Measurements from ENCODE around the gene MYO18B. TPM values are rescaled to one million over a fixed set of nuclear protein-coding genes. Genes with fewer than 3 reads are reported as not detected.

The MYO18B gene
- total and polyA plus RNA-seq, 2 of the 8 experiments (the other 6 are each of a cell fraction or from before 2014, with no cell fraction given) = 0.62 to 0.78 TPM

GRCh38 chr22:26019596-26019995 is 277.6 kb downstream of the MYO18B start:
- Histone ChIP-seq H4K91ac (replicated peaks; ENCODE audit: insufficient read length, low read length) (no peak overlapping the region), H3K4me2 (ENCODE audit: insufficient read depth in 1 of 2, low read depth in 2 of 2, low read length in 2 of 2) (no peak overlapping the region), H3K56ac (replicated peaks; ENCODE audit: insufficient read length, low read depth, low read length) (no peak overlapping the region), H4K5ac (ENCODE audit: insufficient read length, low read depth, low read length) (no peak overlapping the region), H2BK20ac (ENCODE audit: low read length) (no peak overlapping the region), H4K20me1 (replicated peaks in 1 of 2; ENCODE audit: control insufficient read depth in 1 of 2, insufficient read depth in 2 of 2, low read length in 2 of 2) (no peaks in the 10 kb centered on the region), H3K4me3 (ENCODE audit: extremely low read depth in 1 of 4, insufficient read depth in 2 of 4, low read depth in 3 of 4, low read length in 4 of 4) (no peak overlapping the region), H3K14ac (ENCODE audit: insufficient read length) (no peak overlapping the region), H2BK120ac (replicated peaks; ENCODE audit: low read depth, low read length) (no peak overlapping the region), H4K8ac (ENCODE audit: extremely low read depth, insufficient read depth, low read length) (no peak overlapping the region), H3K27ac (ENCODE audit: low read depth, low read length) (no peak overlapping the region), H3K27me3 (replicated peaks in 1 of 4; ENCODE audit: control insufficient read depth in 3 of 4, extremely low read depth in 1 of 4, insufficient read depth in 3 of 4, low read length in 3 of 4) (no peaks in the 10 kb centered on the region), H3K23ac (ENCODE audit: insufficient read length) (no peak overlapping the region), H3K79me1 (ENCODE audit: low read depth, low read length) (no peaks in the 10 kb centered on the region), H3K4me1 (replicated peaks in 1 of 4; ENCODE audit: control insufficient read depth in 3 of 4, insufficient read depth in 4 of 4, low read length in 3 of 4) (peaks cover 0 to 5% (median 1%) of the 10 kb centered on the region in 4 experiments; a peak in 3 of 7 replicates), H2AK5ac (ENCODE audit: low read depth, low read length) (no peak overlapping the region), H3K4ac (replicated peaks; ENCODE audit: insufficient read length, low read depth, low read length) (no peak overlapping the region), H3K36me3 (ENCODE audit: control insufficient read depth in 2 of 4, insufficient read depth in 4 of 4, low read length in 3 of 4) (no peaks in the 10 kb centered on the region), H3K23me2 (ENCODE audit: low read depth, low read length) (no peaks in the 10 kb centered on the region), H3K18ac (ENCODE audit: extremely low read depth, low read length) (no peak overlapping the region), H2BK12ac (ENCODE audit: low read depth, low read length) (no peak overlapping the region), H2BK5ac (ENCODE audit: low read depth, low read length) (no peak overlapping the region), H3K9ac (replicated peaks in 1 of 4; ENCODE audit: extremely low read depth in 1 of 4, low read depth in 3 of 4, low read length in 3 of 4) (no peak overlapping the region), H3K79me2 (ENCODE audit: control insufficient read depth in 1 of 2, insufficient read depth in 2 of 2, low read length in 2 of 2) (no peaks in the 10 kb centered on the region), H3K9me3 (ENCODE audit: insufficient read depth in 2 of 2, low read depth in 1 of 2, low read length in 1 of 2) (no peaks in the 10 kb centered on the region), H2AFZ (ENCODE audit: low read length) (no peak overlapping the region), H2BK15ac (ENCODE audit: low read length) (no peak overlapping the region)
- 92% methylated on average over 5 of the region's 5 CpGs; no CpG with 5 or more reads in 1 of the 2 experiments for WGBS, 2 experiments (ENCODE audit: extremely low coverage in 1 of 2, insufficient coverage in 1 of 2, insufficient read length in 1 of 2, insufficient replicate concordance in 2 of 2, low coverage in 1 of 2, low lambda C conversion rate in 2 of 2, missing lambda C conversion rate in 1 of 2)
- ChIA-PET CTCF (ENCODE audit: partially characterized antibody) (no interaction called here), POLR2A (ENCODE audit: partially characterized antibody) (no interaction called here)
- FAIRE-seq (no peak), DNase-seq (ENCODE audit: low read depth in 1 of 2, low spot score in 2 of 2) (no peak)
- TF ChIP-seq HDAC2 (IDR thresholded peaks at IDR 0.05; ENCODE audit: borderline replicate concordance in 1 of 2, low read depth in 2 of 2, low read length in 2 of 2) (no peak), GABPA (IDR thresholded peaks at IDR 0.05; ENCODE audit: borderline replicate concordance, insufficient read depth, low read length) (no peak), MAFK (IDR thresholded peaks at IDR 0.05; ENCODE audit: low read depth, low read length) (no peak), GTF2F1 (IDR thresholded peaks at IDR 0.05; ENCODE audit: borderline replicate concordance, low read depth, low read length) (no peak), TCF12 (IDR thresholded peaks at IDR 0.05; ENCODE audit: low read depth, low read length) (no peak), FOSL1 (IDR thresholded peaks at IDR 0.05; ENCODE audit: insufficient read depth, low read depth, low read length) (no peak), SIRT6 (IDR thresholded peaks at IDR 0.05; ENCODE audit: low read length) (no peak), RXRA (IDR thresholded peaks at IDR 0.05; ENCODE audit: insufficient read depth, low read depth, low read length) (no peak), NANOG (IDR thresholded peaks at IDR 0.05; ENCODE audit: insufficient read depth, low read depth, low read length, poor library complexity, severe bottlenecking) (no peak), RFX5 (IDR thresholded peaks at IDR 0.05; ENCODE audit: borderline replicate concordance, low read depth, low read length) (no peak), TAF1 (IDR thresholded peaks at IDR 0.05; ENCODE audit: low read depth, low read length) (no peak), BACH1 (IDR thresholded peaks at IDR 0.05; ENCODE audit: low read length) (no peak), TBP (IDR thresholded peaks at IDR 0.05; ENCODE audit: low read depth, low read length) (no peak), SAP30 (IDR thresholded peaks at IDR 0.05; ENCODE audit: insufficient read depth, insufficient replicate concordance, low read length) (no peak), EGR1 (IDR thresholded peaks at IDR 0.05; ENCODE audit: borderline replicate concordance, low read depth, low read length) (no peak), SP2 (IDR thresholded peaks at IDR 0.05; ENCODE audit: low read length) (no peak)
